ENCODE results near the gene SERBP1.
"Not testable (repeated sequence)": the region's sequence is repeated elsewhere in the genome, so short reads cannot be mapped to it uniquely, and the experiment has no call there.

The SERBP1 gene

DNA sequence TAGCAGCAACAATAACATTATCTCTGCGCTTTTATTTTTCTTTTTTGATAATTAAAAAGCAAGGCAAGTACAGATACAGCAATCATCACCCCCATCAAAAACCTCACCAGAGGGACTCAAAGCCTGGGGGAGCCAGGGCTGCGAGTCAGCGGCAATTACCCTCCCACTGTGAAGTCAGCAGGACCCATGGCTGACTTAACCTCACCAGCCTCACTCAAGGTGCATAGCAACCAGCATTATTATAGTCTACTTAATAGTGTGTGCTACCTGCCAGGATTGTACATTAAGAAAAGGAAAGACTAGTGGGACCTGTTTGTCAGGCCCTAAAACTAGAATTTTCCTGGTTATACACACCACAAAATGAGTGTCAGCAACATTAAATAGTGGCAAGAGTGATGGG lies 28.9 kb upstream of the SERBP1 start:
- TF ChIP-seq, protein P1, sequence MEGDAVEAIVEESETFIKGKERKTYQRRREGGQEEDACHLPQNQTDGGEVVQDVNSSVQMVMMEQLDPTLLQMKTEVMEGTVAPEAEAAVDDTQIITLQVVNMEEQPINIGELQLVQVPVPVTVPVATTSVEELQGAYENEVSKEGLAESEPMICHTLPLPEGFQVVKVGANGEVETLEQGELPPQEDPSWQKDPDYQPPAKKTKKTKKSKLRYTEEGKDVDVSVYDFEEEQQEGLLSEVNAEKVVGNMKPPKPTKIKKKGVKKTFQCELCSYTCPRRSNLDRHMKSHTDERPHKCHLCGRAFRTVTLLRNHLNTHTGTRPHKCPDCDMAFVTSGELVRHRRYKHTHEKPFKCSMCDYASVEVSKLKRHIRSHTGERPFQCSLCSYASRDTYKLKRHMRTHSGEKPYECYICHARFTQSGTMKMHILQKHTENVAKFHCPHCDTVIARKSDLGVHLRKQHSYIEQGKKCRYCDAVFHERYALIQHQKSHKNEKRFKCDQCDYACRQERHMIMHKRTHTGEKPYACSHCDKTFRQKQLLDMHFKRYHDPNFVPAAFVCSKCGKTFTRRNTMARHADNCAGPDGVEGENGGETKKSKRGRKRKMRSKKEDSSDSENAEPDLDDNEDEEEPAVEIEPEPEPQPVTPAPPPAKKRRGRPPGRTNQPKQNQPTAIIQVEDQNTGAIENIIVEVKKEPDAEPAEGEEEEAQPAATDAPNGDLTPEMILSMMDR (conservative IDR thresholded peaks at IDR 0.05; ENCODE audit: low read depth, low read length): no peak
- H3K4me3 ChIP-seq (ENCODE audit: low read depth, low read length): no peak overlapping the region
- no peak for DNase-seq (ENCODE audit: low read depth)

DNA sequence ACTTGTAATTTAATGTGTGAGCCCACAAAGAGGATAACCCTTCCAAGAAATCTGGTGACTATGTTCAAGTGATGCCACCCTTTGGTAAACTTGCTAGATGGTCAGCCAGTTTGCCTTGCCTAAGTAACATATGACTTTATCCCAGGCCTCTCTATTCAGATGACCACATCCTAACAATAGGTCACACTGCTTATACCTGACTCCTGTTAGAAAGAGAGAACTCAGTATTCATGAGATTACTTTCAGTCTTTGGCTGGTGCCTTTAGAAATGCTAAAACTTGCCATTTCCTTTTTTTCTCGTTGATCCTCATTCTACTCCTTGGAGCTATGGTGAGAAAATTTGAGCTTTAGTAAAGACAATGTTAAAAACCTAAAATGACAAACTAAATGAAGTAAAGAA lies 28.5 kb upstream of the SERBP1 start:
- no peak overlapping the region for H3K4me3 ChIP-seq (ENCODE audit: low read depth, low read length)
- no peak for DNase-seq (ENCODE audit: low read depth)
- TF ChIP-seq, protein P1 (conservative IDR thresholded peaks at IDR 0.05; ENCODE audit: low read depth, low read length): no peak

DNA sequence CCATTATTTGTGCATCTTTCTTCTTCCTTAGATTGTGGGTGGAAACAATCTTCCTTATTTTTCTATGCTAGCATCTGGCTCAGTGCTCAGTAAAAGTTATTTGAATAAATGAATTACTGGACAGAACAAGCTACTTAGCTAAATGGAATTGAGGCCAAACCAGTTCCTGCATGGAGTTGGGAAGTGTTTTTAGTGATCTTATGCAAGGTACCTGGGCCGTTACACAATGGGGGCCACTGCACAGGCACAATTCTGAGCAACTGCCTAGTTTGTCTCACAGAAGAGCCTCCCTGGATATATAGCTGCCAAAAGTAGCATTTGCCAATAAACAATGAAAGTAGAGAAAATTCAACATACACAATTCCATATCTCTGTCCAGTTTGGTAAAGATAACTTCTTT lies 27.0 kb upstream of the SERBP1 start:
- DNase-seq (ENCODE audit: low read depth): no peak
- no peak overlapping the region for H3K4me3 ChIP-seq (ENCODE audit: low read depth, low read length)
- TF ChIP-seq, protein P1 (conservative IDR thresholded peaks at IDR 0.05; ENCODE audit: low read depth, low read length): no peak

DNA sequence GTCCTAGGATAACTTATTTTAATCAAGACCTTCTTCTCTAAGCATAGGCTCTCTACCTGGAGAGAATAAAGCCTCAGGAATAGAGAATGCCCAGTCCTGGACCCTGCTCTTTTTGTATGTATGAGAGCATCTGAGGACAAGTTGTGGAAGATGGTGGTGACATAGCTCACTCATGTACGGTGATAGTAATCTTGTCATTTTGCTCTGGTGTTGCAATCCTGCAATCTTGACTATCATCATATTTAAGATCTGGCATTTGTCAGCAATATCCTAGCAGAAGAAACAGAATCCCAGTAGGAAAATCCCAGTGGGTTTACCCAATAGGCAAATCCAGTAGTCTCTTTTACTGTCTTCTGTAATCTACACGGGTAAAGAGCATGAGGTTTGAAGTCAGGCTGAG lies 21.6 kb upstream of the SERBP1 start:
- no peak overlapping the region for H3K4me3 ChIP-seq (ENCODE audit: low read depth, low read length)
- DNase-seq (ENCODE audit: low read depth): no peak
- TF ChIP-seq, protein P1 (conservative IDR thresholded peaks at IDR 0.05; ENCODE audit: low read depth, low read length): no peak

DNA sequence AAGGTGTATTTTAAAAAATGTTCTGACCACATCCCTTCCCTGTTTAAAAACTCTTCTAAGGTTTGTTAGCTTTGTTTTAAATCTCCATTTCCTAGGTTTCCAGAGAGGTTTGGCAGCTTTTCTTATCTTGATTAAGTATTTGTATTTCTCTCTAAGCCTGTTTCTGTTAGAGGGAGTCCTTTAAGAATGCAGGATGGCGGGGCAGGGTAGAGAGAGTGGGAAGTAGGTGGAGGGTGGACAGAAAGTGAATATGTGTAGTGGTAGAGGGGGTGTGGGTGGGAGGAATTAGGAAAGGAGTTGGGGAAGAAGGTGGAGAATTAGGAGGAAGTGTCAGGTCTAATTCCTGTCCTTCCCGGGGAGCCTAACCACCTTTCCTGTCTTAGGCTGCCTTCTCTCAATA lies 21.2 kb upstream of the SERBP1 start:
- TF ChIP-seq, protein P1 (conservative IDR thresholded peaks at IDR 0.05; ENCODE audit: low read depth, low read length): no peak
- no peak overlapping the region for H3K4me3 ChIP-seq (ENCODE audit: low read depth, low read length)
- DNase-seq (ENCODE audit: low read depth): no peak

DNA sequence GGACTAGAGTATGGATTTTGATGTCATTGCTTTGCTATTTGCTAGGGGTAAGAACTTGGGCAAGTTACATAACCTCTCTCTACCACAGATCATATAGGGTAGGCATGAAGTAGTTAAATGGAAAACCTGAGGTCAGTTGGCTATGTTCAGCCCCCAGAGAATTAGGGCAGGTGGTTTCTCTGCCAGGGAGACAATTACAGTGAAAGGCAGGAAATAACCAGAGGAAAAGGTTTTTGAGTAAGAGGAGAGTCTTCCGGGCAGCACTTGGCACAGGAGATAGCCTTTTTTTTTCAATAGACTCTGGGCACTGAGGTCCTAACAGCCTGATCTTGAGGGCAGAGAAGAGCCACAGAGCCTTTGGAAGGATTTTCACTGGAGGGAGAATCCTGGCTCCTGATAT lies 16.7 kb upstream of the SERBP1 start:
- no peak overlapping the region for H3K4me3 ChIP-seq (ENCODE audit: low read depth, low read length)
- no peak for DNase-seq (ENCODE audit: low read depth)
- TF ChIP-seq, protein P1 (conservative IDR thresholded peaks at IDR 0.05; ENCODE audit: low read depth, low read length): no peak

DNA sequence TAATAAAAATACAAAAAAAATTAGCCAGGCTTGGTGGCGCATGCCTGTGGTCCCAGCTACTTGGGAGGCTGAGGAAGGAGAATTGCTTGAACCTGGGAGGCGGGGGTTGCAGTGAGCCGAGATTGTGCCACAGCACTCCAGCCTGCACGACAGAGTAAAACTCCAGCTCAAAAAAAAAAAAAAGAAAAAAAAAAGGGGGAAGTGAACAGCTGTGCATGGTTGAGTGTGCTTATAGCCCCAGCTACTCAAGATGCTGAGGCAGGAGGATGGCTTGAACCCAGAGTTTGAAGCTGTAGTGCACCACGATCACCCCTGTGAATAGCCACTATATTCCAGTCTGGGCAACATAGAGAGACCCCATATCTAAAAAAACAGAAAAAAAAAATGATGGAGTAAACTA lies 15.8 kb upstream of the SERBP1 start:
- H3K4me3 ChIP-seq (ENCODE audit: low read depth, low read length); DNase-seq (ENCODE audit: low read depth): not testable (repeated sequence)

Measured in choroid plexus epithelial cell (primary cell).